Measurements from ENCODE around the gene NKG7.

The NKG7 gene

DNA sequence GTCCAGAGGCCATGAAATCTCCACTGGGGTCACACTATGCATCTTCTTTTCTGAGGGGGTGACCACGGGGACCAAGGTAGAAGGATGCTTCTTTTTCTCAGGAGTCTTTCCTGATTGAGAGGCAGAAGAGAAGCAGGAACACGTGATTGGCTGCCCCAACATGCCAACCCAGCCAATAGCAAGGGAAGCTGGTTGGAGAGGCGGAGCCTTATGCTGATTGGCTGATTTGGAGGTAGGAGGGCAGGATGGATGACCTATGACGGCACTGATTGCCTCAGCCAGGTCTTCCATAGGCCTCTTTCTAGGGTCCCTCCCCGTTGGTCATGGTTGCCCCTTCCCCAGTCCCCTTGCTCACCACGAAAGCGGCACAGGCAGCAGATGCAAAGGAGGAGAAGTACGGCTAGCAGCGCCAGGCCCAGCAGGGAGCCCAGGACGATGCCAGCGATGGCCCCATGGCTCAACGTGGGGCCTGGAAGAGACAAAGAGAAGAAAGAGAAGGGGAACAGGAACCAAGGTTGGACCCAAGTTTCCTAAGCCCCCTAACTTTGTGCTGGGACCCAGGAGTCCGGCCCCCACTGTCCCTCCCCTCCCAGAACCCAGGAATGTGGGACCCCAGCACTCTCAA is 38.5 kb downstream of the NKG7 start:
- DNase-seq: peak; percentile 52 to 75

DNA sequence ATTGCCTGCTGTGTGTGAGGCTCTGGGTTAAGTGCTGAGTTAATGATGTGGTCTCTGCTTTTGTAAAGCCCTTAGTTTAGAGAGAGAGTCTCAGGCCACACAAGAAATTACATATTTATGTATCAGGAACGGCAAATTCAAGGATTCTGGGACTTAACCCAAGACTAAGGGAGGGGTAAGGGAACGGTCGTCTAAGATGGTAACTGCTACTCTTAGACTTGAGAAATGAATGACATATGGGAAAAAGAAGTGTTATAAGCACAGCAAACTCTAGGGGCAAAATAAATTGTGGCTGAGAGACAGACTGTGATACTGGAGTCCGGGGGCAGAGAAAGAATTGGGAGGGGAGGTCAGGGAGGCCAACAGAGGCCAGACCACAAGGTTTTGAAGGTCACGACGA is 40.7 kb downstream of the NKG7 start:
- no peak for DNase-seq

DNA sequence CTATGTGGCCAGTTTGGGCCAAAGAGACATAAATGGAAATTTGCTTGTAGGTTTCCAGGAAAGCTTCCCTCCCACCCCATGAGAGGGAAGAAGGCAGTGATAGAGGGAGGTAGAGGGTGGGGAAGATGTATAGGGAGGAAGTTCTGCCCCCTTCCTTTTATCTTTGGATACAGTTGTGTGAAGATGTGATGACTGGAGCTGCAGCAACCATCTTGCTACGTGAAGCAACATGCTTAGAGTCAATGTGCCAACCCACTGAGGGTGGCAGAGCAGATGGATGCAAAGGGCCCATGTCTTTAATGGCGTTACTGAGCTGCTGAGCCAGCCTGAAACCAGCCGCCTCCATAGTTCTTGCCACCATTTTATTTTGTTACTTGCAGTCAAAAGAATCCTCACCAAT is 41.3 kb downstream of the NKG7 start:
- no peak for DNase-seq

DNA sequence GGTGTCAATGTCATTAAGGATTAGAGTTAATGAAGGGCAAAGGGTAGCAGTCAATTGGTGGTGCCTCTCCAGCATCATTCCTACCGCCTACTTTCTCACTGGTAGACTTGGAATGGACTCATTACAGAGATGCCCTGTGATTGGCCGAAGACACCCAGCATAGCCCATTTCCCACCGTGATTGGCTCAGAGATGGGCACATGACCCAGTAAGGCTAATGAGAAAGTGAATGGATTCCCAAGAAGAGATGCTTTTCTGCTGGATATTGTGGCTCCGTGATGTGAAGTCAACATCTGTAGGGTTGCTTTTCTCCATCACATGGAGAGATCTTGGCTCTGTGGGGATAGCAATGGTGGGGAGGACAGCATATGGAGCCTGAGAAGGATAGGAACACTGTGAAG is 42.1 kb downstream of the NKG7 start:
- DNase-seq: no peak

DNA sequence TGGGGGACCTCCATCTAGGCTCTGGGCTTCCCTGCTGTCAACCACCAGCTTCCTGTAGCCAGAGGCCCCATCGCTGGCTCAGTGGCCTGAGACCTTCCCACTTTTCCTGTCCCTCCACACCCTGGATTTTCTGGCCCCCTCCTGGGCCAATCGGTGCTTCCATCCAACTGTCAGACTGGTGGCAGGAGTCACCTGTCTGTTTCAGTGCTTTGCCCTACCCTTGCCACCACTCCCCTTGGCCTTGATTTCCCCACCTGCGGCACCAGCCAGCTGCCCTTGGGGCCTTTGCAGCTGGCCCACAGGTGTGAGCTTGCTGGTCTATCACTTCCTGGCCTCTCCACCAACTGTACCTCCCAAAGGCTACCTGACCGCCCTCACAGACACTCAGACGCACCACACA is 43.0 kb downstream of the NKG7 start:
- no peak for DNase-seq

DNA sequence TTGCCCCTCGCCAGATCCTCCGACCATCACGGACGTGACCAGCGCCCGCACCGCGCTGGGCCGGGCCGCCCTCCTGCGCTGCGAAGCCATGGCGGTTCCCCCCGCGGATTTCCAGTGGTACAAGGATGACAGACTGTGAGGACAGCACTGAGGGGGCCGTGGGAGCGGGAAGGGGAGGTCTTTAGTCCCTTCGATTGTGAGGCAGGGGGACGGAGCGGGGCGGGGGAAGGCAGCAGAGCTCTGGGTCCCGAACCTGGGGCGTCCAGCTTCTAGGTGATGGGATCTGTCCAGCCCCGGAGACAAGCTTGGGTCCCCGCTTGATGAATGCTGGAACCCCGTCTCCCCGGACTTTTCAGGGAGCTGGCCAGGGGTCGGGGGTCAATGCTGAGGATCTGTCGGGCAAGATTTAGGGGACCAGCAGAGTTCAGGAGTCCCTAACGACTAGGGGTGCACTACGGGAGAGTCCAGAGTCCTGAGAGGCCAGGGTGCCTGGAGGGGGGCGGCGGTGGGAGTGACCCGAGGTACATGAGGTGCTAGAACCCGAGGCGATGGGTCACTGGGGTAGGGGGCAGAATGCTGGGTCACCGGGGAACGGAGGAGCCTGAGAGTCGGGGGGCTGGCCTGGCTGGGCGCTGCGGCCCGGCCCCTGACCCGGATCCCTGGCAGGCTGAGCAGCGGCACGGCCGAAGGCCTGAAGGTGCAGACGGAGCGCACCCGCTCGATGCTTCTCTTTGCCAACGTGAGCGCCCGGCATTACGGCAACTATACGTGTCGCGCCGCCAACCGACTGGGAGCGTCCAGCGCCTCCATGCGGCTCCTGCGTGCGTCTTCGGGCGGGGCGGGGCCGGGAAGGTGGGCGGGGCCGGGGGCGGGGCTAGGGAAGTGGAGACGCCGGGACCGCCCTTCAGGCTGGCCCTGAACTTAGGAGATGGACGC is 45.1 kb downstream of the NKG7 start:
- DNase-seq: no peak

DNA sequence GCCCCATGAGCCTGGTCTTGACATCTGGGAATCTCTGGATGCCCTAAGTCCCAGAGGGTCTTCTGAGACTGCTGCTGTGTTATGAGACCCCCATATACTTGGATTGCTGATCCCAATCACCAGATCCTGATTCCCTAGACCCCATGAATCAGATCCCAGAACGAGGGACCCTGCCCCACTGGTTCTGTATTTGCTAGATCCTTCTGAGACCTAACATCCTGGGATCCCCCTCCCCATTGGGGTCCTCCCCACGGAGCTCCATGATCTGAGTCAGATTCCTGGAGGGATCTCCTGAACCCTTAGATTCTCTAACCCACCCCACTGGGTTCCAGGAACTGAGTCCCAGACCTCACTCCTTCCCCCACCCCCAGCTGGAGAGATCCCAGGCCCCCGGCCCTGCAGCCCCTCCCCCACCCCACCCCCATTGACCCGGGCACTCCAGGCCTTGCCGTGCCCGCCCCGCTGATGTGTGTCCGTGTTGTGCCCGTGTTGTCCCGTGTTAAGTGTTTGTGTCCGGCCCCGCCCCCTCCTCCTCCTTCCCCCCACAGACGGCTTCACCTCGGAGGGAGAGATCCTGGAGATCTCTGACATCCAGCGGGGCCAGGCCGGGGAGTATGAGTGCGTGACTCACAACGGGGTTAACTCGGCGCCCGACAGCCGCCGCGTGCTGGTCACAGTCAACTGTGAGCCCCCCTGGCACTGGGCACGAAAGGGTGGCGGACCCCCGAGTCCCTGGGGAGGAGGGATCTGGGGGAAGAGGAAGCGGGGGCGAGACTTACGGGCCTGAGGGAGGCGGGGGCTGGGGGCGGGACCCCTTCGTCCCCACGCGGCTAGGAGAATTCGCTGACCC is 46.0 kb downstream of the NKG7 start:
- no peak for DNase-seq

DNA sequence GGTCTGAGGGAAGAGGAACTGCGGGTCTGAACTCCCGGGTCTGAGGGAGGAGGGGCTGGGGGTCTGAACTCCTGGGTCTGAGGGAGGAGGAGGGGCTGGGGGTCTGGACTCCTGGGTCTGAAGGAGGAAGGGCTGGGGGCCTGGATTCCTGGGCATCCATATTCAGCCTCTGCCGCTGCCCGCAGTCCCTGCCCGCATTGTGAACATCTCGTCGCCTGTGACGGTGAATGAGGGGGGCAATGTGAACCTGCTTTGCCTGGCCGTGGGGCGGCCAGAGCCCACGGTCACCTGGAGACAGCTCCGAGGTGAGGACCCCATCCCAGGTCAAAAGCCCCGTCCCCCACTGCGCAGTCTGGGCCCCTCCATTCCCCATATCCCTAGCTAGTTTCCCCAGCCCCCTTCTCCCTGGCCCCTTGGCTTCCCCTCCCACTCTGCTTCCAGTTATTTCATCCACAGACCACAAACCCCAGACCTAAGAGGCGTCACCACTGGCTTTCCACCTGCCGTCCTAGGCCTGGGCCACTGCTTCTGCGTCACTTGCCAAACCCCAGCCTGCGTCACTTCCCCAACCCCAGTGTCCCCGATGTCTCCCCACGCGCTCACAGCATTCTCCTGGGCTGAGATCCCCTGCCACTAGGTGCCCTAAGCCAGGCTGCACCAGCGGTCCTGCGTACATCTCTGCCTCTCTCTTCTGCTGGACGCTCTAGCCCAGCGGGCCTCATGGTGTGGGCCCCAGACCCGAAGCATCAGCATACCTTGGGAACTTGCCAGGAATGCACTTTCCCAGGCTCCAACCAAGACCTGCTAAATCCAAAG is 47.1 kb downstream of the NKG7 start:
- DNase-seq: no peak

DNA sequence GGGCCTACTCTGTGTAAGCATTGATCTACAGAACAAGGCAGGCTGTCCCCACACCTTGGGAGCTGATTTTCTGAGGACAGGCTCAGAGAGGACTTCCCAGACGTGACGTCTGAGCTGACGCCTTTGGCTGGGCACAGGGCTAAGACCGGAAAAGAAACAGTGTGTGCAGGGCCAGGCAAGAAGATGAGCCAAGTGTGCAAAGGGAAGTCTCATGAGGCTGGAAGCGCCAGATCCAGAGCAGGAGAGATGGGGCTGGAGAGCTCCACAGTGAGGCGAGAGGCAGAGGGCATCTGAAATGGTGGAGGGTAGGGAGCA is 48.3 kb downstream of the NKG7 start:
- DNase-seq: no peak

DNA sequence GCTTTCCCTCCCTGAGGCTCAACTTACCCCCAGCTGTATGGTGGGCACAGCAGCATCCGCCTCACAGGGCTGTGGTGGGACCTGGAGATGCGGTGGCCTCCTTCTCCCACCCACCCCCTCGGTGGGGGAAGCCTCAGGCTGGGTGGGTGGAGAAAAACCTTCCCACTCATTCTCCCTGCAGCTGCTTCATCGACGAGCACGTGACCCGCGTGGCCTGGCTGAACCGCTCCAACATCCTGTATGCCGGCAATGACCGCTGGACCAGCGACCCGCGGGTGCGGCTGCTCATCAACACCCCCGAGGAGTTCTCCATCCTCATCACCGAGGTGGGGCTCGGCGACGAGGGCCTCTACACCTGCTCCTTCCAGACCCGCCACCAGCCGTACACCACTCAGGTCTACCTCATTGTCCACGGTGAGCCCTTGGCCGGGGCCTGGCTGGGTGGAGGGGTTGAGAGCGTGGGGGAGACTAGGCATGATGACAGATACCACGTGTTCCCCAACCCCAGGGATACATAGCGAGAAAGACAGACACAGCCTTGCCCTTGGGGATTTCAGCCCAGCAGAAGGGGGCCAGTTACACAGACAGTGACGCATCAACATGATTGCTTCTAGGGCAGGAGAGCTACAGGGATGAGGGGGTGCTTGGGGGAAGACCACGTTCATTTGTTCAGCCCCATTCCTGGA is 48.8 kb downstream of the NKG7 start:
- DNase-seq: no peak

DNA sequence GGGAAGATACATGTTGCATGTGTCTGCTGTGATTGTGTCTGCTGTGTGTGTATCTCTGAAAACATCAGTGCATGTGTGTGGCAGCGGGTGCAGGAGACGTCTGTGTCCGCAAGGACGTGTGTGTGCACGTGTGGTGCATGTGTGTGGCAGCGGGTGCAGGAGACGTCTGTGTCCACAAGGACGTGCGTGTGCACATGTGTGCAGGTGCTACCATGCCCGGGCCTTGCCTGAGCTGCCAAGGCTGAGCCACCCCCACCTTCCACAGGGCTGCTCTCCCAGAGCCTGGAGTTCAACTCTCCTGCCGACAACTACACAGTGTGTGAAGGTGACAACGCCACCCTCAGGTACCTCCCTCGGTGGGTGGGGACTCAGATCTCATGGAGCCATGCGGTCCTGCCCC is 50.7 kb downstream of the NKG7 start:
- no peak for DNase-seq
